Measurements from ENCODE around the gene WFDC6. TPM values are rescaled to one million over a fixed set of nuclear protein-coding genes. Genes with fewer than 3 reads are reported as not detected.

WFDC6 gene
- total RNA-seq, 4 donors from 2014 or later, result not detected

- no peaks in the 10 kb centered on the region for H3K4me1 ChIP-seq
- H3K27me3 ChIP-seq, result no peaks in the 10 kb centered on the region
- no peaks in the 10 kb centered on the region for H3K36me3 ChIP-seq
- no peak for DNase-seq
- H3K27ac ChIP-seq, result no peak overlapping the region
- TF ChIP-seq POLR2A (IDR thresholded peaks at IDR 0.05) (no peak), CTCF (IDR thresholded peaks at IDR 0.05) (no peak)
- no peaks in the 10 kb centered on the region for H3K9me3 ChIP-seq
- no peak overlapping the region for H3K4me3 ChIP-seq
Observed at GRCh38 chr20:45485388-45485787, 53.9 kb downstream of the WFDC6 start.

GRCh38 chr20:45484676-45485075 lies 54.6 kb downstream of the WFDC6 start:
- TF ChIP-seq POLR2A (IDR thresholded peaks at IDR 0.05), result no peak
- TF ChIP-seq CTCF (IDR thresholded peaks at IDR 0.05), result no peak
- Histone ChIP-seq H3K4me3 (no peak overlapping the region), H3K9me3 (no peaks in the 10 kb centered on the region), H3K27ac (no peak overlapping the region), H3K36me3 (no peaks in the 10 kb centered on the region), H3K4me1 (no peaks in the 10 kb centered on the region), H3K27me3 (no peaks in the 10 kb centered on the region)
- no peak for DNase-seq

Small RNAs within 50 kb of the gene (small RNA-seq; reads per million reads assigned to genes)
- gene AL031663.1 (0 reads per million in 2 donors), gene HSPD1P21 (0 reads per million in 2 donors), gene RNA5SP485 (0 reads per million in 2 donors)

Other genes with a start within 250 kb of the WFDC6 start
- gene RBPJL, start 232.6 kb downstream of the WFDC6 start, total RNA-seq, result not detected
- gene MATN4, start 231.2 kb downstream of the WFDC6 start, total RNA-seq, result not detected
- gene SDC4, start 191.1 kb downstream of the WFDC6 start, total RNA-seq, result 10 to 100 TPM; 21.5 to 49.7 (median 32.5) TPM
- 10 to 100 TPM; 23.1 to 62.2 (median 46.9) TPM for gene SYS1, start 176.3 kb downstream of the WFDC6 start, total RNA-seq
- gene TP53TG5, start 161.2 kb downstream of the WFDC6 start, total RNA-seq, result not detected
- 10 to 100 TPM; 62.7 to 75.2 (median 68.0) TPM for gene DBNDD2, start 131.2 kb downstream of the WFDC6 start, total RNA-seq
- 100 to 1,000 TPM in 3 of 4 donors, 10 to 100 TPM in 1; 87.5 to 147 (median 113) TPM for gene PIGT, start 123.3 kb downstream of the WFDC6 start, total RNA-seq
- 10 to 100 TPM in 1 of 4 donors, 1 to 10 TPM in 2, not detected in 1; 2.1 to 12.4 (median 7.9) TPM for gene WFDC2, start 69.7 kb downstream of the WFDC6 start, total RNA-seq
- not detected for gene SPINT3, start 23.9 kb downstream of the WFDC6 start, total RNA-seq
- not detected for gene EPPIN, start 7.9 kb upstream of the WFDC6 start, total RNA-seq
- not detected for gene WFDC8, start 39.8 kb upstream of the WFDC6 start, total RNA-seq
- not detected for gene WFDC10A, start 90.3 kb upstream of the WFDC6 start, total RNA-seq
- gene WFDC9, start 91.8 kb upstream of the WFDC6 start, total RNA-seq, result not detected
- not detected for gene WFDC11, start 130.8 kb upstream of the WFDC6 start, total RNA-seq
- not detected for gene WFDC13, start 162.6 kb upstream of the WFDC6 start, total RNA-seq
- not detected for gene WFDC10B, start 165.5 kb upstream of the WFDC6 start, total RNA-seq
- gene SPINT4, start 182.9 kb upstream of the WFDC6 start, total RNA-seq, result not detected